Stimulated activated CD4-positive, alpha-beta T cell treated with anti-CD3 and anti-CD28 coated beads, Interleukin-15, amount 100 ng/mL, for 1 hour (primary cell): ENCODE results near the gene SHISA9.

ENCODE experiments used
- DNase-seq, 2 donors: peaks; one replicate each; pipeline ENCODE4 v3.0.0-alpha.2; 2020; ENCODE audit warnings: low read depth in 1 of 2, low spot score in 1 of 2

The SHISA9 gene

GRCh38 chr16:13067648-13068047, 166.2 kb downstream of the SHISA9 start:
- no peak for DNase-seq

GRCh38 chr16:13068912-13069583, 167.7 kb downstream of the SHISA9 start:
- DNase-seq, result no peak

GRCh38 chr16:13070268-13070667, 168.9 kb downstream of the SHISA9 start:
- DNase-seq, result no peak

GRCh38 chr16:13076878-13077277, 175.5 kb downstream of the SHISA9 start:
- DNase-seq, result no peak

GRCh38 chr16:13077816-13078215, 176.4 kb downstream of the SHISA9 start:
- DNase-seq, result no peak

GRCh38 chr16:13080531-13080930, 179.1 kb downstream of the SHISA9 start:
- DNase-seq, result no peak

GRCh38 chr16:13081825-13082331, 180.5 kb downstream of the SHISA9 start:
- DNase-seq, result no peak

GRCh38 chr16:13083681-13084080, 182.3 kb downstream of the SHISA9 start:
- DNase-seq, result no peak

- no peak for DNase-seq
These were observed 182.9 kb downstream of the SHISA9 start for GRCh38 chr16:13084331-13084730.

GRCh38 chr16:13093661-13094060, 192.3 kb downstream of the SHISA9 start:
- no peak for DNase-seq

- no peak for DNase-seq
These were observed 193.7 kb downstream of the SHISA9 start for GRCh38 chr16:13095061-13095460.

- no peak for DNase-seq
These were observed 197.1 kb downstream of the SHISA9 start for GRCh38 chr16:13098536-13098935.

- DNase-seq, result no peak
These were observed 198.4 kb downstream of the SHISA9 start for GRCh38 chr16:13099822-13100221.

GRCh38 chr16:13100970-13101369, 199.6 kb downstream of the SHISA9 start:
- DNase-seq, result no peak

GRCh38 chr16:13101828-13102227, 200.4 kb downstream of the SHISA9 start:
- DNase-seq, result no peak

- DNase-seq, result no peak
These were observed 201.0 kb downstream of the SHISA9 start for GRCh38 chr16:13102401-13102800.

GRCh38 chr16:13103831-13104530, 202.6 kb downstream of the SHISA9 start:
- DNase-seq, result no peak

- no peak for DNase-seq
These were observed 203.4 kb downstream of the SHISA9 start for GRCh38 chr16:13104772-13105171.

- no peak for DNase-seq
These were observed 204.0 kb downstream of the SHISA9 start for GRCh38 chr16:13105427-13105826.

GRCh38 chr16:13106464-13106863, 205.1 kb downstream of the SHISA9 start:
- no peak for DNase-seq

GRCh38 chr16:13108126-13108525, 206.7 kb downstream of the SHISA9 start:
- no peak for DNase-seq

- no peak for DNase-seq
These were observed 207.8 kb downstream of the SHISA9 start for GRCh38 chr16:13109171-13109570.
